SIG-M5 (cell line): Measurements from ENCODE around the gene CMSS1.

Experiments used
- DNase-seq: peaks from one replicate; lab custom pipeline; 2025; lab: John Stamatoyannopoulos, UW

The CMSS1 gene

DNA sequence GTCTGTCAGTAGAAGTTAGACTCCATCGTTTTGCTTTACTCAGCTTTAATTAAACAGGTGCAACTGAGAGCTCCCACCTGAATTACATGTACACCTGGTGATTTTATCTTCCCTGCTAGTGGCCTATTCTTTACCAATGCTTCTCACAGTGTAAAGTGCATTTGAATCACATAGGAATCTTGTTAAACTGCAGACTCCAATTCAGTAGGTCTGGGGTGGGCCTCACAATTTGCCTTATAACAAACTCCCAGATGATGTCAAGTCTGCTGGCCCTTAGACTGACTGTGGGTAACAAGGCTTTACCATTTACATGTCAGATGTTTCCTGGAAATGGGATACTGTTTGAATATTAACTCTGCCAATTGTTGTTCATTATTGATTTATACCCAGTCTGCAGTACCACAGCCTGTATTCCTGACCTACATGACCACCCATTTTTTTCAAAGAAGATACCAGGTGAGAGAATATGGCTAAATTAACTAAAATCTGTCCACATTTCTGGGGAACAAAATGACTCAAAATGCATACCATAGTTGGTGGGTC lies 37.2 kb downstream of the CMSS1 start:
- DNase-seq = no peak

DNA sequence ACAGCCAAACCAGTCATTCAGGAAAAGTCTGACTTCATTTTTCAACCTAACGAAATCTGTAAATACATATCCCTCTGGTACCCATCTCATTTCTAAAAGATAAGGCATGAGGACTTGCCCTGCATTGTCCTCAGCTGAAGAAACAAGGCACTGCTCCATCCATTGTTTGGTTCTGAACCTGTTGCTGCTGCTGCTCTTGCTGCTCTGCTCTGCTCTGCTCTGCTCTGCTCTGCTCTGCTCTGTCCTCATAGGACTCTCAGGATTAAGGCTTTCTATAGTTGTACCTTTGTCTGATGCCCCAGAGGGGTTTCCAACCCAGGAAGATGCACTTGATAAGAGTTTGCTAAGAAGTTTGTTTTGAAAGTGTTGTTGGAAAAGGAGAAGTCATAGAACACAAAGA lies 38.2 kb downstream of the CMSS1 start:
- DNase-seq = no peak

DNA sequence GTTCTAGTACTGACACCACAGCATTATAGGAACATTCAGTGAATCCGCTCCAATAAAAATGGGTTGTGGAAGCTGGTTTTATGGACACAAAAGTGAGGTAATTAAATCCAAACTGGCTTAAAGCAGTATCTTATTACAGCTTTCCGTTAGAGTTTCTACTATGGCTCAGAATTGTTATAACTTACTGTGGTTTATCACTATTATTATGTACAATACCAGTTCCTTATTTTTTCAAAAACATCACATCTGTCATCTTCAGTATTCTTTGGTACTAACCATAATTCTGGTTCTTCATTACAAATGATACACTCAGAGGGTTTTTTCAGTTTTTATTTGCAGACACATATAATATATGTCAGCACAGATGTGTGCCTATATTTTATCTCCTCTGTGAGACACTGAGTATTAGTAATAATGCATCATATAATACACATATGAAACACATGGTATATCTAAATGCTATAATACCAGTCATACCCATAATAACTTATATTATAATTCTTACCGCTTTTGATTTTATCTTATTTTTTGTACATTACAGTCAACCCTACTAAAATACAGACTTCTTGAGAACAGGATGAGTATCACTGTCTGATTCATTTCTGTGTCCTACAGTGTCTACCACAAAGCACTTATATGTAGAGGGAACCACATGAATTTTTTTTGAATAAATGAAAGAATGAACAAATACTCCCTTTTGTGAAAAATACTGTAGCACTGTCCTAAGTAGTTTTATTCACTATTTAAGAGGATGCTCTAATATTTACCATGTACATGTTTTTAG lies 39.0 kb downstream of the CMSS1 start:
- DNase-seq = no peak

DNA sequence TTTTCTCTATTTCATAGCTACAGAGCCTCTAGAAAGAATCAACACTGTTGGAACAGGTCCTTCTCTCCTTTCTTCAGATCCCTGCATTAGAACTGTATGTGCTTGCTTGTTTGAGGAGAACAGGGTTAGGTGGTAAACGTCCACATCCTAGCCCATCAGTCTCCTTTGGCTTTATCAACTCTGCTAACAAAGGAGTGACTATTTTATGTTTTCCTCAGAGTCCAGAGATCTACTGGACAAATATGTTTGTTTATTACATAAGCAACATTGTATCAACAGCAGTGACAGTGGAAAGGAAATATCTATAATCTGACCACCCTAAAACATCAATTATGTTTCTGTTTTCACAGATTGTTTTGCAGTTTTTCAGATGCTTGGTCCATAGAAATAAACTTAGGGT lies 39.6 kb downstream of the CMSS1 start:
- DNase-seq = no peak

DNA sequence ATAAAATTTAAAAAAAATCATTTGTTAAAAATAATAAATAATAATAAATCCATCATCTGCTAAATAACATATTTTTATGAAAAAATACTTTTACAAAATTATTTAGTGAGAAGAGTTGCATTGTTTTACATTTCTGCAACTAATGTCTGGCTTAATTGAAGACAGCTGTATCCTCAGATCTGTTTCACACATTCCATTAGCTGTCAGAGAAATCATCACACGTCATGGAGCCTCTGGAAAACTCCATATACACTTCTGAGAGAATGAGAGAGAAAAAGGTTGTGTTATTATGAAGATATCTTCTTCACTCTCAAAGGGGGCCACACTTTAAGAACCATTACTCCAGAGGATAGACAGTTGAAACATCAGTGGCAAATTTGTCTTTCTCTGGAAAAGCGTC lies 40.8 kb downstream of the CMSS1 start:
- no peak for DNase-seq

DNA sequence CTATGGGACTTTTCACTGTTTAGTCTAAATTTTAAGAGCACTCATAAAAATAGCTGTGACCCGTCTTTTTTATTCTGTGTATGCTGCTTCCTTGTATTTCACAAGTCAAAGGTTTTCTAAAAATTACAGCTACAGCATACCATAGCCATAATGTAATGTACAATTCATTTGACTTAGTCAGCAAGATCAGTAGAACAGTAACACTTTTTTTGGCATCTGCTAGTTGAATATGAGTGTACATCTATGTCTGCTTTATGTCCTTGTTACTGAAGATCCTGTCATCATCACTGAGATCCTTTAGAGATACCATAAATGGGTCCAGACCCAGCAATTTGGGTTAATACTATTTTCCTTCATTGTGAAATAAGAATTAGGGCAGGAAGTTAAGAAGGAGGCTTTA lies 42.2 kb downstream of the CMSS1 start:
- DNase-seq = no peak

DNA sequence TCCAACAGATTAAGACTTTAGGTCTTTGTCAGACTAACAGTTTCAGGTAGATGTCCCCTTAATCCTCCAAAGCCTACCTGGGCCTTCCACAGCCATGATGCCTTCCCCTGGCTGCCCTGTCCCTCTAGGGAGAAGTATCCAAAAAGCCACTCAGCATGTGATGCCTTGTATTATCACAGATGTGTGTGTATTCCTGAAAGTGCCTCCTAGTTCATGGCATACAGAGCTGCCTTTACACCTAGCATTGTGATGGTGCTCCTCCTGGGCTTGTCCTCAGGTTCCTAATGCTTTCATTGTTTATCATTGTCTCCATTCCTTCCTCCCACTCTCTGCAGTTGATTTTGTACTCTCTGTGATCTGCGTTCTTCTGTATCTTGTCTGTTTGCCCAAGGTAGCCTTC lies 43.6 kb downstream of the CMSS1 start:
- DNase-seq = no peak

DNA sequence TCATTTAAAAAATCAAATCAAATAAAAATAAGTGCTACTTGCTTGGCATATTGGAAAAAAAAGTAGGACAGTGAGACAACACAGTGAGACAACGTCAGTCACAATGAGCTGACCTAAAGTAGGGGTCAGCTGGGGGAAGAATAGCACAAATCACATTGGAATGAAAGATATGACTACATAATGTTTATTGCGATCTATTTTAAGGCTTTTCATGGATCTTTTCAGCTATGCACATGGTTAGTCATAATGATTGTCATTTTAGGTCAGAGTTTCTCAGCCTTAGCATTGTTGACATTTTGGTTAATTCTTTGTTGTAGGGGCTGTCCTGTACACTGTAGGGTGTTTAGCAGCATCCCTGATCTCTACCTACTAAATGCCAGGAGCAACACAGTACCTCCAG lies 44.5 kb downstream of the CMSS1 start:
- DNase-seq = no peak

DNA sequence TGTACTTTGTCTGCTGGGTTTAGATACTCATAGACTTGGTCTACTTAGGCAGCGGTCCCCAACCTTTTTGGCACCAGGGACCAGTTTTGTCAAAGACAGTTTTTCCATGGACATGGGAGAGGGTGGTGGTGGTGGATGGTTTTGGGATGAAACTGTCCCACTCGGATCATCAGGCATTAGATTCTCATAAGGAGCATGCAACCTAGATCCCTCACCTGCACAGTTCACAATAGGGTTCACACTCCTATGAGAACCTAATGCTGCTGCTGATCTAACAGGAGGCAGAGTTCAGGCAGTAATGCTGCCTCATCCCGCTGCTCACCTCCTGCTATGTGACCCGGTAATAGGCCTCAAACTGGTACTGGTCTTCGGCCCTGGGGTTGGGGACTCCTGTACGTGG lies 45.3 kb downstream of the CMSS1 start:
- no peak for DNase-seq

DNA sequence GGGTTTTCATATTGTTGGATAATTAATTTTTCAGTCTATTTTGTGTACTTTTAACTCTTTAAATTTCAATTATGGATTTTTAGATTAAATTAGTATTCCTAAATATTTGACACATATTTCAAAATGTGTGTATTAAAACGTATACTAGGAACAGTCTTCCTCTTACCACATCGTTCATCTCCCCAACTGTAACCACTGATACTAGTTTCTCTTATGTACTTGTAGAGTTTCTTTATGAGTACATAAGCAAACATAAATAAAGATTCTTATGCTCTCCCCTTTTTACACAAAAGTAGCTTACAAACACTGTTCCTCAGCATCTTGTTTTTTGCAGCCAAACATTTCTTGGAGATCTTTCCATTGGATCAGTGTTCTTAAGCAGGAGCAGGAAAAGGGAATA lies 45.9 kb downstream of the CMSS1 start:
- no peak for DNase-seq

DNA sequence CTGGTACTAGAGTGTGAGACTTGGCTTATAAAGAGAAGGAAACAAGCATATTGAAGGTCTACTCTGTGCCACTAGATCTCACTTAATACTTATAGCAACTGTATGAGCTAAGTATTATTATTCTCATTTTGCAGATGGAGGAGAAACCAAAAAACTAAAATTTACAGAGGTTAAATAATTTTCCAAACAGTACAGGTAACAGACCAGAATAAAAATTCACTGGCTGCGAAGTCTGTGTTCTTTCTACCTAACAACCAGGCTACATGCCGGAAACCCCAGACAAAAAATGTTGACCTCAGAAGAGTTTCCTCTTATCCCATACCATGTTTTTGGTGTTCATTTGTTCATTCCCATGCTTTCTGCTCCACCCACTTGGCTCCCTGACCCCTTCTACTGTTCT lies 46.6 kb downstream of the CMSS1 start:
- no peak for DNase-seq

DNA sequence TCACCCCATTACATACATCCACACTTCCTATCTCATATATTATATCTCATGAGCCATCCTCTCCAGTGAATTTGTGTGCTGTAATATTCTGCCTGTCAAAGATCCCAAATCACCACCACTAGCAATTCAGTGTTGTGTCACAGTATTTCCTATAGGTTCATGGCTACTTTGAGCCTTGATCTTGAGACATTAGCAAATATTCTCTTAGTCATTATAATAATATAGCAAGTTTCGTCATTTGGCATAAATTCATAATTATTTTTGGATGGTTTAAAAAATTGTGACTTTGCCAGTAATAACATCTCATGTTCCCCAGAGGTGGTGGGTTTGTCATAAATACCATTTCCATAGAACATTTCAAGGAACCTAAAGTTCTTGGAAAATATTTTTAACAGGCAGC lies 47.7 kb downstream of the CMSS1 start:
- no peak for DNase-seq

DNA sequence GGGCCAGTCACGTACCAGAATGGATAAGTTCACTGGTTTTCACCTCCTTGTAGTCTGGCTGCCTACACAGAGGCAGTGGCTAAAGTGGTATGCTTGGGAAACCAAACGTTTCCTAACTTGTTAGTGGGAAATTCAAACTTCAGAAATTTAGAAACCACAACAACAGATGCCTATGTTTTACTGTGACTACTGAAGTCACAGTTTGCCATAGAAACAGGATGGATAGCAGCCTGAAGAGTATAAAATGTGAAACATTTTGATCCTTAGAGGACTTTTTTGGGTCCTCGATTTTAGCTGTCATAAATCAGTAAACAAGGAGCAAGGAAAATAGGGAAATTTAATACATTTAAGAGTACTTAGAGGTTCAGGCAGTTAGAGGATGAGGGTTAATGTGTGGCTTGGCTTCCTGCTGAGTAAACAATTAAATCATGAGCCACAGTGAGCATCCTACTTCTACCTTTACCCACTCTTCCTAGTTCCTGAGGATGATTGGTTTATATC lies 48.6 kb downstream of the CMSS1 start:
- DNase-seq = no peak

DNA sequence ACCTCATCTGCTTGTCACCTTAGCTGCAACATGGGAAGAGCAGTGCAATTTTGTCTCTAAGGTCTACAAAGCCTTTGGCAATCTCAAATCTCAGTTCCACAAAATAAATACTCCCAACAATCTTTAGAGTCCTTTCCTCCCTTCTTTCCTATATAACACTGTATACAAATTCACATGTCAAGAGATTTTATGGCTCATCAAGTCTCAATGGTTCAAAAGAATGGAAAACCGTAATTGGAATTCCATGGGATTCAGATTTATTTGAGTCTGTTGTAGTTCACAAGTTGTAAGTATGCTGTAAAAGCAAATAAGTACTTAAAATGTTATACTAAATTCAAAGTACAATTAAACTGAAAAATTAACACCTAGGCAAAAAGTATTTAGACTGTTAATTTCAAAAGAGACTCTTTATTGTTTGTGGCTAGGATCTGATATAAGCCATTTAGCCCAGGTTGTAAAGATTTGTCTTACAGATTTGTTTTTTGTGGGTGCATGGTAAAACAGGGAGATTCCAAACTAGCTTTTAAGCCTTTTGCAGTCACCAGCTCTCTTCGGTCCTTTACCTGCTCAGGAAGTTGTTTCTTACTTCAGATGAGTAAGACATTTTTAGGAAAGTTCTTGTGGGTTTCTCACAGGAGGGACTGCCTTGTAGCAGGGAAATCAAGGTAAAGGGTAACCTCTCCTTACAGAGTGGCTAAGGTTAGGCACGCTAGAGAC lies 50.1 kb downstream of the CMSS1 start:
- DNase-seq = no peak

DNA sequence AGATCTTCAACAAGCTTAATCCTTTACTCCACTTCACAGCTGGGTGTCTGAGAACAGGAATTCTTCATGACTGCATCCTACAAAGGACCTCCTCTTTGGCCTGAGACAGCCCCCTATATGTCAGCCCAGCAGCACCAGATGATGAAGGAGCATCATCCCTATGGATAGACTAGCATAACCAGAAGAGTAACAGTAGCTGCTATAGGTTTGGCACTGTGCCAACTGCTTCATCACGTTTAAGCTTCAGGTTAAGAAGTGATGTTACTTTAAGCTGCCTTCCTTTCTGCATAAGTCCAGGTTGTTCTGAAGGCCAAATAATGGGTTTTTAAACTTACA lies 50.6 kb downstream of the CMSS1 start:
- no peak for DNase-seq

DNA sequence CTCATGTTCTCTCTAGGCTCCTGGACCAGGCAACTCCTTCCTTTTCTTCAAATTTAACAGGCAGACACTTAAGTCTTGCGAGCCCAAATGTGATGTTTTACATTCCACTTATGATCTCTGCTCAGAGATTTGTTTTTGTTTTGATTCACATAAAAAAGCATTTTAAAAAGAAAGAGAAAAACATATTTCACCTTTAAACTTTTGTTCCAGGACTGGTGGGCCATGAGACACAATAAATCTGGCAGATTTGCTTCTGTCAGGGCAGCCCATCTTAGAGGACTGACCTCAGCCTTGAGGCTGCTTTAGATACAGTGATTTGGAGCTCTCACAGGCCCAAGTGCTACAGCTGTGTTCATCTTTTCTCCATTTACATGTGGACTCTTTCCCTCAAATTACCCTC lies 52.0 kb downstream of the CMSS1 start:
- DNase-seq = no peak

DNA sequence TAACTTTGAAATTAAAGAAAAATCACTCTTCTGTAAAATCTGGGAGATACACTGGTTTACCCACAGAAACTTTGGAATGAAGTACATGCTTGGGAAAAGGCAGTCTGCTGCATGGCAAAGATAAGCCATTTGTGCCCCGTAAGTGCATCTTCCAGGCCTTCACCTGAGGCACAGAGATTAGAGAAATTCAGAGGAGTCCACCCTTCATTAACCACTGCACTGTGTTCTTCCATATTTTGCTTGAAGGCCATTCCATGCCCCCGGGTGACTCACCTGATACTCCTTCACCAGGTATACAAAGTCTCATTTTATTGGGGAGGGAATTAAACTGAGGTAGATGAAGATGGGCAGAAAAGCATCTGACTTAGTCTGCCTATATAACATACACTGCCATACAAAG lies 53.0 kb downstream of the CMSS1 start:
- DNase-seq = no peak

DNA sequence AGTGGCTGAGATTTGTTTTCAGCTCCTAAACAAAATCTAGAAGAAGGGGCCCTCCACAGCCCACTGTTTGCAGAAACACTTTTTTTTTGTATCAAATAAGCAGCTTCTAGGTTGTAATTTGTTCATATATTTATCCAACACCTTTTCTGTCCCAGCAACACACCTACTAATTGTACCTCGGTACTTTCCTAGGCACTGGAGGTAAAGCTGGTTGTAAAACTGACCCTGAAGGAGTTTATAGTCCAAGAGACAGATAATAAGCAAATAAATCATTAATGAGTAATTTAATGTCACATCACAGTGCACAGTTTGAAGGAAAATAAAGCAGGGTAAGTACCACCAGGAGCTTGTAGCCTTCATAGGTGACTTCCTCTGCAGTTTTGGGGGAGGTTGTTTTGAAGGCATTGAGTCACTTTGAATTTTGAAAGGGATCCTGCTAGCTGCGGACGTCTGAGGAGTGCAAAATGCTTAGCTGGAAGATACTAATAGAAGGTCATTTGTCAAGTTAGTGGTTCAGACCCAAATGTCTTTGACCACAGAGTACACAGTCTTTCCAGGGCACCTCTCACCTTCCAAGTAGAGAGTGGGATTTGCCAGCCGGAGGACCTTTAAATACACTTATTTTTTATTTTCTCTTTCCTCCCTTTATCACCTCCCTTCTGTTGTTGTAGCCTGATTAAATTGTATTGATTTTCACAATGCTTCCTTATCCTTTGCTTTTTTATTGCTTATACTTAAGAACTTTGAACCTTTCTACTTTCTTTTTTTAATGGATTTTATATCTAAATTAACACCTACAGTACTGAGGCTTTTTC lies 53.8 kb downstream of the CMSS1 start:
- DNase-seq = no peak

DNA sequence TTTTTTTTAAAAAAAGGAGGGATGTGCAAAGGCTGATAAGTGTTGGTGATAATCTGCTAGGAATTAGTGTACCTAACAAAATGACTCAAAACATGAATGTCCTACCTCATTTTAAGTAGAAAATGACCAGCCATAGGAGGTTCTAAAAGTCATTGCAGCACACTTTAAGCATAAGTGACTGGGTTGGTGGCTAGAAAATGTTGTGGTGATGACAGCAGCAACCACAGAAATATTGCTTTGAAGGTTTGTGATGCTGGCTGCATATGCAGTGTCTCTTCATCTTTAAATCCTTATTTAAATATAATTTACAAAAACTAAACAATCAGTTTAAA lies 55.2 kb downstream of the CMSS1 start:
- no peak for DNase-seq

DNA sequence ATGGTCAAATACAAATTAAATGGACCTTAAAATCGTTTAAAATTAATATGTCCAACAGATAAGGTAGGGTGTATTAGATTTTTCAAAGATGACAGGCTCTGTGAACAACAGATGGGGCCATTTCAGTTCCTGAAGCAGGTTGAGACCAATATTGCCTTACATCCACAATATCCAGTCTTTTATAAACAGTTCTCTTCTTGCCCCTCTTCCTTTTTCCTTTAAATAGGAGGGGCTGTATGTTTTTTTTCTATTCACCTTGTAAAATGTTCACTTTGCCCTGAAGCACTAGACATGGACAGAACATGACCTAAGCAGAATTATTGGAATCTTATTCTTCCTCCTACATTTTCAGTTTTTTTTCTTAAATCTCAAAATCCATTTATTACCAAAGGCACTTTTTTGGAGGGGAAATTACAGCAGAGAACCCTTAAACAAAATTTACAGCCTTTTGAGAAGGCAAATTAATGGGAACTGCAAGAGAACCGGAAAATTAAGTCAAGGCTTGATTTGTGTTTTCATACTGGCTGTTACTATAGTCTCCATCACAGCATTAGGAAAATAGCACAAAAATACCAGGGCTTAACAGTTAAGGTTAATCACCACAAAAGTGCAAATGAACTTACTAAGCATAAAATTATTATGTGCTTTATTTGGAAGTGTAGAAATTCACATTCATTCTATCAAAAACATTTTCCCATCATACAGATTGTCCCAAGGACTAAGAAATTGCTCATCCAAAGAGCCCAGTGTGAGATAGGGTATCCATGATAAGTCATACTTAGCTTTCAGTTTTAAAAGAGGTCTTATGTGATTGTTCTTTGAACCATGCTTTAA lies 55.8 kb downstream of the CMSS1 start:
- no peak for DNase-seq

DNA sequence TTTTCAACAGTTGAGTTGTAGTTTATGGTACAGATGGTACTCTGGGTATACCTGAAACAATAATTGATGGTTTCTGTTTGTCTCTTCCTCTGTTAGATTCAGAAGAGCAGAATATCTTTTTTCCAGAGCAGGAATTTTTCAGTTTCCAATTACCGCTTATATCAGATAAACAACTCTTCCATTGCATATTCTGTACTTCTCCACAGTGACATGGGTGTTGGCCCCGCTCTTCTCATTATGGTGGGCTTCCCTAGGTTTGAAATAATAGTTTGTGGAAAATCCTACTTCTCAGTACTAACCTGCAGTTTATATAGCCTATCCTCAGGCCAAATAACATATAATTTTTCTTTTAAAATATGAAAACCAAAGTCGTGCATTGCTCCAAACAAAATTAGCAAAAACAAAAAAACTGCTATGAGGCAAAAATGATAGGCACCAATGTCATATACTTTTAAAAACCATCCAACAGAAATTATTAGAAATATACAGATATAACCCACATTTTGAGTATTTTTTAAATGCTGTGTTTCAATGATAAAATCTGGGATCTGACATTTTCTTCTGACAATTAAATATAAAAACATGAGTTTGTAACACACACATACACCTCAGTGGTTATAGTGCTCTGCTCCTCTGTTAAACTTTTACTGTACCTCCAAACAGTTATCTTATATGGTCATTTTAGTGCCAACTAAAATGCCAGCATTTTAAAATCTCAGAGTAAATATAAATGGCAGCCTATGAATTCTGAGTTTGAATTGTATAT lies 56.8 kb downstream of the CMSS1 start:
- DNase-seq = no peak
